ENCODE data around the gene ERI3.
A peak's percentile ranks its signal among the peaks of the same experiment; 100 is the strongest.

ERI3 gene

DNA sequence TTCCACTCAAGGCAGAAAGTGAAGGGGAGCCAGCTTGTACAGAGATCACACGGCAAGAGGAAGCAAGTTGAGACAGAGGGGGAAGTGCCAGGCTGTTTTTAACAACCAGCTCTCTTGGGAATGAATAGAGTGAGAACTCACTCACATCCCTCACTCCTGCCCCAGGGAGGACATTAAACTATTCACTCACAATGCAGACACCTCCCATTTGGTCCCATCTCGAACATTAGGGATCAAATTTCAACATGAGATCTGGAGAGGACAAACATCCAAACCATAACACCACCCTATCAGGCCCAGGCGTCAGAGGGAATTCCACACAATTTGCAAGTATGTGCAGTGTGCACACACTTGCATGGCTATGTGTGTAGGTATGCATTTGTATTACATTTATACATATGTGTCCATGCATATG, 79.1 kb downstream of the ERI3 start:
- TF ChIP-seq, protein P1, sequence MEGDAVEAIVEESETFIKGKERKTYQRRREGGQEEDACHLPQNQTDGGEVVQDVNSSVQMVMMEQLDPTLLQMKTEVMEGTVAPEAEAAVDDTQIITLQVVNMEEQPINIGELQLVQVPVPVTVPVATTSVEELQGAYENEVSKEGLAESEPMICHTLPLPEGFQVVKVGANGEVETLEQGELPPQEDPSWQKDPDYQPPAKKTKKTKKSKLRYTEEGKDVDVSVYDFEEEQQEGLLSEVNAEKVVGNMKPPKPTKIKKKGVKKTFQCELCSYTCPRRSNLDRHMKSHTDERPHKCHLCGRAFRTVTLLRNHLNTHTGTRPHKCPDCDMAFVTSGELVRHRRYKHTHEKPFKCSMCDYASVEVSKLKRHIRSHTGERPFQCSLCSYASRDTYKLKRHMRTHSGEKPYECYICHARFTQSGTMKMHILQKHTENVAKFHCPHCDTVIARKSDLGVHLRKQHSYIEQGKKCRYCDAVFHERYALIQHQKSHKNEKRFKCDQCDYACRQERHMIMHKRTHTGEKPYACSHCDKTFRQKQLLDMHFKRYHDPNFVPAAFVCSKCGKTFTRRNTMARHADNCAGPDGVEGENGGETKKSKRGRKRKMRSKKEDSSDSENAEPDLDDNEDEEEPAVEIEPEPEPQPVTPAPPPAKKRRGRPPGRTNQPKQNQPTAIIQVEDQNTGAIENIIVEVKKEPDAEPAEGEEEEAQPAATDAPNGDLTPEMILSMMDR (conservative IDR thresholded peaks at IDR 0.05; ENCODE audit: low read length): no peak
- peak; percentile 46 for DNase-seq (ENCODE audit: low read depth)
- no peak overlapping the region for H3K4me3 ChIP-seq (ENCODE audit: low read length)

DNA sequence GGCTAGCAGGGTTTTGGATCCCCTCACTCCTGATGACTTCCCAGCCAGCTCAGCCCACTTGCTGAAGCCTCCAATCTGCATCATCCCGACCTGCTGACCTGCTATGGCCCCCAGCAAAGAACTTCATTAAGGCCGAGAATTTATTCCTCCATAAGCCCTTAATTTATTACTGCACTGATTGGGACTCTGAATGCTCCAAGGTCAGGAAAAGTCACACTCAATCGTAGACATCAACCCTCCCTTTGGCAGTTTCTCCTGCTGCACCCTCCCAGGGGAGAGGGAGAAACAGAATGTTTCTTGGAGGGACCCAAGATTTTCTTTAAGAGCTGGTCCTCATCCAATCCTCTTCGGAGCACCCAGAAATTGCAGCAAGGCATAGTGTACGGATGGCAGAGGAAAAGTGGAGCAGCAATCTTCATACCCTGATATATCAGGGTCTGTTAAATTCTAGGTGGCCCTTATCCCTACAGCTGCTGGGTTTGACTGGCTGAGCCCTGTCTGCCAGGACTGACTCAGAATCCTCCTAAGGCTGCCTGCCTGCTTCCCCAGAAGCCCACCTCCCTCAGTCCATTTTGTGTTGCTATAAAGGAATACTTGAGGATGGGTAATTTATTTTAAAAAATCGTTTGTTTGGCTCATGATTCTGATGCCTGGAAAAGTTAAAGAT, 79.6 kb downstream of the ERI3 start:
- DNase-seq (ENCODE audit: low read depth): no peak
- TF ChIP-seq, protein P1 (conservative IDR thresholded peaks at IDR 0.05; ENCODE audit: low read length): no peak
- no peak overlapping the region for H3K4me3 ChIP-seq (ENCODE audit: low read length)

DNA sequence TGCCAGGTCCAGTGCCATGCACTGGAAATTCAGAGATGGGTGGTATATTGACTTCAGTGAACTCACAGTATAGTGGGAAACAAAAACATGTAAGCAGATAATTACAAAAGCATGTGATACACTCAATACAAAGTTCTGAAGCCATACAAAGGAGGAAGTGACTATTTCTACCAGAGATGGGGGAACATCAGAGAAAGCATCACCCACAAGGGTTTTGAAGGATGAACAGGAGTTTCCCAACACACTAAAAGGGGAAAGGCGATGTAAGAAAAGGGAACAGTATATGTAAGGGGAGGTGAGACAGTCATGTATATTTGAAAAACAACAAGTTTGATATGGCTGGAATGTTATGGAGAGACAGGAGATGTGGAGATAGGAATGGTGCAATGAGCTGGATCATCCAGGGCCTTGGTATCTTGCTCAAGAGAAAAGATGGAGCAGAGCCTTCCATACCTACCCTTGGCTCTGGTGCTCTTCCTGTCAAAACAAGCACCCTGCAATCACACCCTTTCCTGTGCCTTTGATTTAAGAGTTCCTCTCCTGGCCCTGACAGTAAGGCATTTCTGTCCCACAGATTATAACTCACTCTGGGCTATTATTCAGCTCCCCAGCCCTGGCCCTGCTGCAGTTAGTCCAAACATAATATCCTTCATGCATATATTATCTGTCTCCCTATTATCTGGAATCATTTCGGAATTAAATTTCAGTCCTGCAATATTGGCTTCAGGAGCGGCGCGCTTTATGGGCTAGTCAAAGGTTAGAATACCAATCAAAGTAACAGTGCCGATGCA, 81.3 kb downstream of the ERI3 start:
- H3K4me3 ChIP-seq (ENCODE audit: low read length): no peak overlapping the region
- TF ChIP-seq, protein P1 (conservative IDR thresholded peaks at IDR 0.05; ENCODE audit: low read length): no peak
- DNase-seq (ENCODE audit: low read depth): no peak

DNA sequence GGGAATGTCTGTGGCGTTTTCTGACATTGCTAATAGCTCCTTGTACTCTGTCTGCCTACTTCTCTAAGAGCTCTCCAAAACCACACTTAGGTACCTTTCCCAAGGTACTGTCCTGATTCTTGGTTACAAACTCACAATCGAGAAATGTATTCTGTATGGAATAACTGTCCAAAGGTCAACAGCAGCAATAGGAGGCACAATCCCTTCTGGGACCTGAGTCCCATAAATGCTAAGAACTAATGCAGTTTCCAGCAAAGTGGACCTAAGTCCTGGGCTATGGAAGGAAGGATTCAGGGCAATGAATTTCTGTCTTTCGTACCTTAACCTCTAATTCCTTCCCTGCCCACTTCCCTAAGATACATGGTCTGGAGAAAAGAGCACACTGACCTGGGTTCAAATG, 82.1 kb downstream of the ERI3 start:
- TF ChIP-seq, protein P1 (conservative IDR thresholded peaks at IDR 0.05; ENCODE audit: low read length): no peak
- no peak for DNase-seq (ENCODE audit: low read depth)
- no peak overlapping the region for H3K4me3 ChIP-seq (ENCODE audit: low read length)

DNA sequence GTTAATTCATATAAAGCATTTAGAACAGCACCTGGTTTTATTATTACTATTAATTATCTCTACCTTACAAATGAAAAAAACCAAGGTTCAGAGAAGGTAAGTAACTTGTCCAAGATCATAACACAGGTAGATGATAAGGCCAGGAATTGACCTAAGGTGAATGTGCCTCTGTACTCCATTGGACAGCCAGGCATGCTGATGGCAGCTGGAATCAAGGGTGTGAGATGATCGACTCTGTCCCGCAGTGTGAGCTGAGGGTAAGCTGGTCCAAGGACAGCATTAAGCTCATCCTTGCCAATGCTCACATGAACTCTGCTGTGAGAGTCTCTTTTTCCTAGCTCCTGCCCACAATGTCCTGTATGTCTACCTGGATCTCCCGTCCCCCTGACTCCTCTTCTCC, 83.4 kb downstream of the ERI3 start:
- DNase-seq (ENCODE audit: low read depth): no peak
- no peak overlapping the region for H3K4me3 ChIP-seq (ENCODE audit: low read length)
- TF ChIP-seq, protein P1 (conservative IDR thresholded peaks at IDR 0.05; ENCODE audit: low read length): no peak

DNA sequence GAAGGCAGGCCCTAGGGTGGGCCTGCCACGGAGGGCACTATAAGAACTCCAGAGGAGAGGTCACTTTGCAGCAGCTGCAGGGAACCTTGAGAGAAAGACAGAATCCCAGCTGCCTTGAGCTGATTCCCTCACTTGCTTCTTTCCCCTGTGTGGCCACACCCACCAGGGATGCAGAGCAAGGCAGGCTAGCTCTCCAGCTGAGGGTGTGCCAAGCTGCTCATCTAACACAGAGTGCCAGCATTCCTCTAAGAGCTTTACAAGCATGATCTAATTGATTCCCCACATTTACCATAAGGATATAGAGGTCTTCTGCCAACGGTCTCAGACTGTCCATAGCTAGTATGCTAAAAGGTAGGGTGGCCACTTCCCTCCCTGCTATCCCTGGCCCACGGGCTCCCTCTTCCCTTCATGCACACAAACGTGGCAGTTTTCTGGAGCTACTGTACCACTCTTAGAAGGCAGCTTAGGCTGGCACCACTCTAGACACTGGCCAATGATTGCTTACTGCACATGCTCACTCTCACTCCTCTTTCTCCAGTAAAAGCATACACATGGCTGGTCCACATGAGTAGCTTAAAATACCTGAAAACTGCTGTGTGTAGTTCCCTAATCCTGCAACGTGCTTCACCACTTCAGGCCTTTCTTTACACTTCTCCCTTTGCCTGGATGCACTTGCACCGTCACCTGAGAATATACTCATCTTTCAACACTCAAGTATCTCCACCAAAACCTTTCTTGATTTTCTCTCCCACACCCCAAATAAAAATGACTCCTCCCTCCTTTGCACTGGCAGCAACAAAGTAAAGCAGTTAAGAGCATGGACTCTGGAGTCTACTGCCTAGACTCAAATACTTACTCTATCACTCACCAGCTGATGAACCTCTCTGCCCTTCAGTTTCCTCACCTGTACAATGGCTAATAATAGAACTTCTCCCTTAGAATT, 84.1 kb downstream of the ERI3 start:
- peak; percentile 19 for DNase-seq (ENCODE audit: low read depth)
- H3K4me3 ChIP-seq (ENCODE audit: low read length): no peak overlapping the region
- TF ChIP-seq, protein P1 (conservative IDR thresholded peaks at IDR 0.05; ENCODE audit: low read length): no peak

Data from AG10803 (cell line).